GM12801 (cell line): Measurements from ENCODE around the gene FTCDNL1.

ENCODE experiments used
- TF ChIP-seq, protein P1 (sequence below): IDR thresholded peaks from one replicate; pipeline ENCODE4 v1.5.1; 2011; ENCODE audit warnings: control low read depth; ENCODE audit not compliant: insufficient read length; ENCODE audit errors: extremely low read depth

The FTCDNL1 gene

DNA sequence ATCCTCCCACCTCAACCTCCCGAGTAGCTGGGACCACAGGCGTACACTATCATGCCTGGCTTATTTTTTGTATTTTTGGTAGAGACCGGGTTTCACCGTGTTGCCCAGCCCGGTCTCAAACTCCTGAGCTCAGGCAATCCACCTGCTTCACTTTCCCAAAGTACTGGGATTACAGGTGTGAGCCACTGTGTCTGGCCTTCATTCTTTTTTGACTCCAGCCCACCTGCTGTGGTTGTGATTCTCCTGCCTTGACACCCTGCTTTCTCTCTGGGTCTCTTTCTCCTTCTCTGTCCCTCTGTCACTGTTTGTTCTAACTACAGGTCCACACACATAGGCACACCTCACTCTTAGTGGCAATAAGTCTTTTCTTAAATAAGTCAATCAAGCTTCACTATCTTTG is 85.3 kb downstream of the FTCDNL1 start:
- TF ChIP-seq, protein P1, sequence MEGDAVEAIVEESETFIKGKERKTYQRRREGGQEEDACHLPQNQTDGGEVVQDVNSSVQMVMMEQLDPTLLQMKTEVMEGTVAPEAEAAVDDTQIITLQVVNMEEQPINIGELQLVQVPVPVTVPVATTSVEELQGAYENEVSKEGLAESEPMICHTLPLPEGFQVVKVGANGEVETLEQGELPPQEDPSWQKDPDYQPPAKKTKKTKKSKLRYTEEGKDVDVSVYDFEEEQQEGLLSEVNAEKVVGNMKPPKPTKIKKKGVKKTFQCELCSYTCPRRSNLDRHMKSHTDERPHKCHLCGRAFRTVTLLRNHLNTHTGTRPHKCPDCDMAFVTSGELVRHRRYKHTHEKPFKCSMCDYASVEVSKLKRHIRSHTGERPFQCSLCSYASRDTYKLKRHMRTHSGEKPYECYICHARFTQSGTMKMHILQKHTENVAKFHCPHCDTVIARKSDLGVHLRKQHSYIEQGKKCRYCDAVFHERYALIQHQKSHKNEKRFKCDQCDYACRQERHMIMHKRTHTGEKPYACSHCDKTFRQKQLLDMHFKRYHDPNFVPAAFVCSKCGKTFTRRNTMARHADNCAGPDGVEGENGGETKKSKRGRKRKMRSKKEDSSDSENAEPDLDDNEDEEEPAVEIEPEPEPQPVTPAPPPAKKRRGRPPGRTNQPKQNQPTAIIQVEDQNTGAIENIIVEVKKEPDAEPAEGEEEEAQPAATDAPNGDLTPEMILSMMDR, result no peak

DNA sequence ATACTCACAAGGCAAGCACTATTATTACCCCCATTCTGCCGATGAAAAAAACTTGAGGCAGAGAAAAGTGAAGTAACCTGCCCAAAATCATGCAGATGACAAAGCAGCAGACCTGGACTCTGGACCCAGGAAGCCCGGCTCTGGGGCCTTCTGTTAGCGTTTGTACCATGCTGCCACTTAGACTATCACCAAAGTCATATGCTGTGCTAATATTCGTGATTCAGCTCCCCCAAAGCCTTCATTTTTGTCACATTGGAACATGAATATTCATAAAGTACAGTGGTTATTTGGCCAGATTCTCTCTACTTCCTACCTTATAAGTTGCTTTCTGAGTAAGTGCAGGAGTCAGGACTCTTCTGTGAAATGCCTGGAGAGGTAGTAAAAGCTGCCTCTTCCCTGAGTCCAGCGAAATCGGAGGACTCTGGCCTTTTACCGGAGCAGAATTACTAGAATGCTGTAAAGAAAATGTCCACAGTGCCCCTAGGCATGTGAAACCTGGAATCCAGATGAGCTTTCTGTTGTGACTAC is 86.7 kb downstream of the FTCDNL1 start:
- TF ChIP-seq, protein P1, result no peak

DNA sequence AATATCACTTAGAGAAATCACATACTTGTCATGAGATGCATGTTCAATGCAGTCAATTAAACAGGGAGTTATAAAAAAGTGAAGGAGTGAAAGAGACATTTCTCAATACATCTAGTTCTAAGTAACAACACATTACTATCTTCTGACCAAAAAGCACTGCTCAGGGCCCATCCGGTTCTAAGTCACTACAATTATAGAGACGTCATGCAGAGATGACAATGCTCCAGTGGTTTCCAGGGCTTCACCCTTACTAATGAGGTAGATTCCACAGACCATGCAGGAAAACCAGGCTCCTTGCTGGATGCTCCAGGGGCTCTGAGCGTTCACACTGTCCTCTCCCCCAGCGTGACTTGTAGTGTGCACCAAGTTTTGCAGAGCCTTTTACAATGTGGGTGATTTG is 88.0 kb downstream of the FTCDNL1 start:
- TF ChIP-seq, protein P1, result no peak

DNA sequence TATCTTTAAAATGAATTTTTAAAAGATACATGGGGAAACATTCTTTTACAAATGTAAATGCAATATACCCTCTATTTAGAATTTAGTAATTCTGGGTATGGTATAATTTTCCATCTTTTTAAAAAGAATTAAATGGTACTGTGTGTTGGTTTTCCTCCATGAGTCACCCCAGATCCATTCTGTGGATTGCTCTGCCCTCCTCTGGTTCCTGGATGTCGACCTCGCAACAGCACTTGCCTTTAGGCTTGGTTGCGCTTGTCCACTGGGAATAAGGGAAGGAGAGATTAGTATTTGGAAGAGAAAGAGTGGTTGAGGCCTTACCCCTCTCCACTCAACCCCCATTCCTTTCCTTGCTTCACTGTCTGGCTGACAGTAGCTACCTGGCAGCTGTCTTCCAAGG is 90.4 kb downstream of the FTCDNL1 start:
- TF ChIP-seq, protein P1, result no peak

DNA sequence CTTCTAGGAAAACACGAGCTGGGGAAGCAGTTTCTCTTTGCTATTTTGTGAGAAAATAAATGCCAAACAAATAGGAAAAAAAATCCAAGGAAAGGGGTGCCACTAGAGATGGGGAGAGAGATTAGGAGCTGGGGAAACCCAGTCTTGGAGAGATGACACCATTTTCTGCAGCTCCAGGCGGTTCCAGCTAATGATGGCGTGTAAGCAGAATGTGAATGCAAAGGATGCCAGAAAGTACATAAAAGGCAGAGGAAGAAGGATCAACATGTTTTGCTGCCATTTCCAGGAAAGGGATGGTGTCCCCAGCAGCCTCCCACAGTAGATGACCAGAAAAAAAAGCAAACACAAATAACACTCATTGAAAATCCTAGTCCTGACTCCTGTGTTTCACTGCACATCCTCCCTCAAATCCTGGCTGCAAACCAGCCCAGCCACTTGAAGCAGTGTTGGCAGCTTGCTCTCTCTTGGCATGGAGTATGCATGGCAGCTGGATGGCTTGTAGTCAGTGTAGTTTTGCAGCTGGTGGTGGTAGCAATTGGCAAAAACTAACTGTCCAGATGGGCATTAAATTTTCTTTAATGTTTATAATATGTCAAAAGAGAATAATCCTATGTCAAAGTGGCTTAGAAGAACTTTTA is 93.6 kb downstream of the FTCDNL1 start:
- TF ChIP-seq, protein P1, result no peak

DNA sequence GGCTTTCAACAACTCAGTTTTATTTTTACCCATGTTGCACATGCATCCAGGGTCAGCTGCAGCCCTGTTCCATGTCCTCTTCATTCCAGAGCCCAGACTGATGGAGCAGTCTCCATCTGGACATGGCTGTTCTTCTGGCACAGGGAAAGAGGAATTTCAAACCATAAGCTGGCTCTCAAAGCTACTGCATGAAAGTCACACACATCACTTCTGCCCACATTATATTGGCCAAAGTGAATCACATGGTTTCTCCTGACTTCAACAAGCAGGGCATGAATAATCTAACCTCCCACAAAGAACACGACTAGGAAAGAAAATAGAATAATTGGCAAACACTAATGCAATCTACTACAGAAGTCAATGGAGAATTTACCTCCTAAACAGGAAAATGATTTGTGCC is 94.2 kb downstream of the FTCDNL1 start:
- TF ChIP-seq, protein P1, result no peak

DNA sequence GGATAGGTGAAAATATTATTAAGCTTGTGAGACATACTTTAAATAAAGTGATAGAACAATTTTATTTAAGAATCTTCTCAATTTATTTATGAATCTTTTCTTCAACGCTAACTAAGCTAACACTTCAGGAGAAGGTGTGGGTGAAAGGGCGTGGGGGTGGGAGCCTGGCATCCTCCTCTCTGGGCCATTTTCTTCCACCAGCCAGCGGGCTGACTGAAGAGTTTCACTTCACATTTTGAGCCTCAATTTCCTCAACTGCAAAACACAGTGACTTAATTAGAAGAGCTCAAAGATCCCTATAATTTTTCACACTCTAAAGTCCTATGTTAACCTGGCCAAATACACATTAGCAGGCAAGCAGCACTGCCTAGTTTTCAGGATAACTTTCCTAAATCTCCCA is 94.8 kb downstream of the FTCDNL1 start:
- TF ChIP-seq, protein P1, result no peak
